DMS53 (cell line): Measurements from ENCODE around the gene PERM1.
"Not testable (repeated sequence)": the region's sequence is repeated elsewhere in the genome, so short reads cannot be mapped to it uniquely, and the experiment has no call there.

Experiments used
- DNase-seq: peaks from one replicate; lab custom pipeline; 2025; lab: John Stamatoyannopoulos, UW

Gene PERM1

GRCh38 chr1:1014799-1015681 lies 33.1 kb upstream of the PERM1 start:
- DNase-seq: peak; percentile 58

GRCh38 chr1:1013922-1014648 lies 32.2 kb upstream of the PERM1 start:
- DNase-seq: peak; percentile 88

- DNase-seq: peak; percentile 94
Measured at GRCh38 chr1:1013105-1013921, 31.4 kb upstream of the PERM1 start, which contains the start of gene ISG15. TSS of gene ISG15 (plus strand) at chr1:1013497. CDS start at chr1:1013574, 77 bp downstream.

- DNase-seq: not testable (repeated sequence)
Measured at GRCh38 chr1:1012736-1013104, 30.8 kb upstream of the PERM1 start.

GRCh38 chr1:1011396-1011949 lies 29.6 kb upstream of the PERM1 start:
- no peak for DNase-seq

- DNase-seq: not testable (repeated sequence)
Measured at GRCh38 chr1:1010131-1010530, 28.2 kb upstream of the PERM1 start.

GRCh38 chr1:1006305-1007159 lies 24.6 kb upstream of the PERM1 start:
- DNase-seq: peak; percentile 97

GRCh38 chr1:1005774-1006304 lies 23.9 kb upstream of the PERM1 start:
- DNase-seq: no peak

- peak; percentile 77 for DNase-seq
Measured at GRCh38 chr1:1004780-1005697, 23.1 kb upstream of the PERM1 start.

- DNase-seq: no peak
Measured at GRCh38 chr1:1004420-1004779, 22.5 kb upstream of the PERM1 start.

- DNase-seq: no peak
Measured at GRCh38 chr1:1003618-1004419, 21.9 kb upstream of the PERM1 start.

GRCh38 chr1:1001057-1001783 lies 19.3 kb upstream of the PERM1 start:
- peak; percentile 59 for DNase-seq

GRCh38 chr1:1000357-1001056 lies 18.6 kb upstream of the PERM1 start:
- peak; percentile 96 for DNase-seq

- DNase-seq: peak; percentile 97
Measured at GRCh38 chr1:999725-1000356, 17.9 kb upstream of the PERM1 start, which contains the start of gene HES4. TSS of gene HES4 (minus strand) at chr1:1000097. CDS start at chr1:999973, 124 bp downstream.

GRCh38 chr1:998995-999724 lies 17.3 kb upstream of the PERM1 start:
- DNase-seq: peak; percentile 79

- DNase-seq: no peak
Measured at GRCh38 chr1:998745-998994, 16.8 kb upstream of the PERM1 start.
